PFSK-1 (cell line): Measurements from ENCODE around the gene LCN15.

Experiments
- SIN3A ChIP-seq: IDR thresholded peaks from 2 replicates; pipeline ENCODE4 v1.6.1; 2012; ENCODE audit warnings: mild to moderate bottlenecking, low read length, moderate library complexity, borderline replicate concordance; ENCODE audit not compliant: insufficient read depth
- TF ChIP-seq, protein P1 (sequence below), 2 experiments: IDR thresholded peaks; 2 replicates each; pipeline versions ENCODE4 v1.6.1 to v1.8.0; 2011 to 2012; ENCODE audit warnings: low read depth in 2 of 2, low read length in 2 of 2, control low read depth in 1 of 2, inconsistent platforms in 1 of 2, mild to moderate bottlenecking in 1 of 2, moderate library complexity in 1 of 2; ENCODE audit not compliant: insufficient read depth in 1 of 2

DNA sequence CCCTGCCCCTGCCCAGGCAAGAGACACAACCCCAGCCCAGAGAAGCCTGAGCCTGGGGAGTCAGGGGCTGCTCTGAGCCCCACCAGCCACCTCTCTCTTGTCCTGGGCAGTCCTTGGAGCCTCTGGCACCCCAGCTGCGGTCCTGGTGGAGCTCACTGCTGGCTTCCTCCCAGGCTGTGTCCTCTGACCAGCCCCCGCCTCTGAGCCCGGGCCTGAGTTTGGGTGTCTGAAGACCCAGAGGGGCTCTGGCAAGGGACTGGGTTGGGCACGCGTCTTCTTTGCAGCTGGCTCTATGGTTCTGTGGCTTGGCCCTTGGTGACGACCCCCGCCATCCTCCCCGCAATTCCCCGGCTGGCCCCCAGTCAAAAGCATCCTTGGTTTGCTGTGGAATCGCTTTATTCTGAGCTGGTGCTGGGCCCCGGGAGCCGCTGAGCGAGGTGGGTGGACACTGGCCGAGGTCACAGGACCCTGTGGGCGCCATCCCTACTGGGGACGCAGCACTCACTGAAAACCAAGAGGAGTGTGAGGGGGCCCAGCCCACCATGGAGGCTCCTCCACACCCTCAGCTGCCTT lies 20.6 kb downstream of the LCN15 start:
- TF ChIP-seq, protein P1, sequence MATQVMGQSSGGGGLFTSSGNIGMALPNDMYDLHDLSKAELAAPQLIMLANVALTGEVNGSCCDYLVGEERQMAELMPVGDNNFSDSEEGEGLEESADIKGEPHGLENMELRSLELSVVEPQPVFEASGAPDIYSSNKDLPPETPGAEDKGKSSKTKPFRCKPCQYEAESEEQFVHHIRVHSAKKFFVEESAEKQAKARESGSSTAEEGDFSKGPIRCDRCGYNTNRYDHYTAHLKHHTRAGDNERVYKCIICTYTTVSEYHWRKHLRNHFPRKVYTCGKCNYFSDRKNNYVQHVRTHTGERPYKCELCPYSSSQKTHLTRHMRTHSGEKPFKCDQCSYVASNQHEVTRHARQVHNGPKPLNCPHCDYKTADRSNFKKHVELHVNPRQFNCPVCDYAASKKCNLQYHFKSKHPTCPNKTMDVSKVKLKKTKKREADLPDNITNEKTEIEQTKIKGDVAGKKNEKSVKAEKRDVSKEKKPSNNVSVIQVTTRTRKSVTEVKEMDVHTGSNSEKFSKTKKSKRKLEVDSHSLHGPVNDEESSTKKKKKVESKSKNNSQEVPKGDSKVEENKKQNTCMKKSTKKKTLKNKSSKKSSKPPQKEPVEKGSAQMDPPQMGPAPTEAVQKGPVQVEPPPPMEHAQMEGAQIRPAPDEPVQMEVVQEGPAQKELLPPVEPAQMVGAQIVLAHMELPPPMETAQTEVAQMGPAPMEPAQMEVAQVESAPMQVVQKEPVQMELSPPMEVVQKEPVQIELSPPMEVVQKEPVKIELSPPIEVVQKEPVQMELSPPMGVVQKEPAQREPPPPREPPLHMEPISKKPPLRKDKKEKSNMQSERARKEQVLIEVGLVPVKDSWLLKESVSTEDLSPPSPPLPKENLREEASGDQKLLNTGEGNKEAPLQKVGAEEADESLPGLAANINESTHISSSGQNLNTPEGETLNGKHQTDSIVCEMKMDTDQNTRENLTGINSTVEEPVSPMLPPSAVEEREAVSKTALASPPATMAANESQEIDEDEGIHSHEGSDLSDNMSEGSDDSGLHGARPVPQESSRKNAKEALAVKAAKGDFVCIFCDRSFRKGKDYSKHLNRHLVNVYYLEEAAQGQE (IDR thresholded peaks at IDR 0.05; ENCODE audit: insufficient read depth in 1 of 2, low read depth in 2 of 2, low read length in 2 of 2): no peak
- TF ChIP-seq SIN3A: no peak
